OCI-LY3 (cell line): Measurements from ENCODE around the gene RFX2.
"Not testable (repeated sequence)": the region's sequence is repeated elsewhere in the genome, so short reads cannot be mapped to it uniquely, and the experiment has no call there.

ENCODE experiments used
- H2AFZ ChIP-seq: fragments of 200-600, 300-600 bp; shearing (Covaris generic); 2 replicates; pipeline ENCODE4 v1.6.0; 2014; ENCODE audit warnings: antibody characterized with exemption, low read depth, low read length
- H3K27ac ChIP-seq: fragments of 200-600, 300-600 bp; sonication (generic); 2 replicates; pipeline ENCODE4 v1.5.1; 2014; ENCODE audit warnings: mild to moderate bottlenecking, low read length, moderate library complexity, mixed read lengths
- H3K27me3 ChIP-seq: fragments of 200-600, 300-600 bp; sonication (generic); 2 replicates; pipeline ENCODE4 v1.6.1; 2014; ENCODE audit warnings: low read depth, low read length, mixed read lengths
- H3K36me3 ChIP-seq: fragments of 200-600, 300-600 bp; sonication (generic); replicated peaks from 2 replicates; pipeline ENCODE3; 2014; ENCODE audit warnings: low read depth, low read length, mixed read lengths
- H3K4me1 ChIP-seq: fragments of 300-600, 200-600 bp; sonication (generic); 2 replicates; pipeline ENCODE4 v1.6.1; 2014; ENCODE audit warnings: low read length, mixed read lengths
- H3K4me2 ChIP-seq: fragments of 200-600, 300-600 bp; sonication (generic); 2 replicates; pipeline ENCODE4 v1.6.1; 2014; ENCODE audit warnings: low read length, mixed read lengths
- H3K4me3 ChIP-seq: fragments of 300-600, 200-600 bp; sonication (generic); 2 replicates; pipeline ENCODE4 v1.5.1; 2014; ENCODE audit warnings: antibody characterized with exemption, mild to moderate bottlenecking, low read length, moderate library complexity
- H3K79me2 ChIP-seq: fragments of 300-600, 200-600 bp; shearing (Covaris generic); 2 replicates; pipeline ENCODE4 v1.6.1; 2014; ENCODE audit warnings: mild to moderate bottlenecking, low read length, mixed read lengths
- H3K9ac ChIP-seq: fragments of 300-600, 200-600 bp; shearing (Covaris generic); 2 replicates; pipeline ENCODE4 v1.6.0; 2014; ENCODE audit warnings: mild to moderate bottlenecking, low read length, moderate library complexity
- H3K9me3 ChIP-seq: fragments of 200-600, 300-600 bp; shearing (Covaris generic); 2 replicates; pipeline ENCODE4 v1.6.1; 2014; ENCODE audit warnings: low read length, mixed read lengths; ENCODE audit not compliant: insufficient read depth
- H4K20me1 ChIP-seq: fragments of 200-600, 300-600 bp; sonication (generic); 2 replicates; pipeline ENCODE4 v1.6.1; 2016; ENCODE audit warnings: low read length, mixed read lengths; ENCODE audit not compliant: insufficient read depth
- EZH2phosphoT487 ChIP-seq: fragments of 200-600 bp; shearing (Covaris generic); IDR thresholded peaks from 2 replicates; pipeline ENCODE4 v1.6.1; 2018; ENCODE audit warnings: antibody characterized with exemption, mixed run types, low read depth
- TF ChIP-seq, protein P1 (sequence below): fragments of 200-600, 300-600 bp; sonication (generic); IDR thresholded peaks from 2 replicates; pipeline ENCODE4 v1.5.1; 2014; ENCODE audit warnings: antibody characterized with exemption, low read length, low read depth

RFX2 gene

DNA sequence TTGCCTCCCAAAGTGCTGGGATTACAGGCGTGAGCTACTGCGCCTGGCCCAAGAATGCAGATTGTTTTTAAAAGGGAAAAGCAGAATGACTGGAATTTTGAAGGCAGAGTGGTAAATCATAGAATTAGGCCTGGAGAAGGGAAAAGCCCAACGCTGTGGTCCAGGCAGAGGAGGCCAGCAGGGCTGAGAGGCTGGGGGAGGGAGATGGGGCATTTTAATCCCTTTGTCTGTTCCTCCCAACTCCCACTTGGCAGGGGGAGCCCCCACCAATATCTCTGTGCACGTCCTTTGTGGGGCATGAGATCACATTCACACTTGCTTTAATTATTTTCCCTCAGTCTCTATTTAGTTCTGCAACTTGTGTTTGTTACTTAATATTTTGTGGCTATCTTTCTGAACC lies 77.9 kb downstream of the RFX2 start:
- no peaks in the 10 kb centered on the region for H3K79me2 ChIP-seq
- no peak overlapping the region for H3K4me2 ChIP-seq
- H4K20me1 ChIP-seq: no peaks in the 10 kb centered on the region
- H3K9me3 ChIP-seq: no peaks in the 10 kb centered on the region
- no peak overlapping the region for H2AFZ ChIP-seq
- TF ChIP-seq EZH2phosphoT487: no peak
- no peak overlapping the region for H3K4me3 ChIP-seq
- H3K27me3 ChIP-seq: no peaks in the 10 kb centered on the region
- H3K36me3 ChIP-seq: peaks cover 2% of the 10 kb centered on the region
- H3K27ac ChIP-seq: no peak overlapping the region
- H3K9ac ChIP-seq: no peak overlapping the region
- peaks cover 10% of the 10 kb centered on the region for H3K4me1 ChIP-seq

- H3K27ac ChIP-seq: no peak overlapping the region
- no peaks in the 10 kb centered on the region for H4K20me1 ChIP-seq
- H3K36me3 ChIP-seq: no peaks in the 10 kb centered on the region
- H3K4me3 ChIP-seq: no peak overlapping the region
- H3K4me2 ChIP-seq: no peak overlapping the region
- TF ChIP-seq EZH2phosphoT487: no peak
- TF ChIP-seq, protein P1, sequence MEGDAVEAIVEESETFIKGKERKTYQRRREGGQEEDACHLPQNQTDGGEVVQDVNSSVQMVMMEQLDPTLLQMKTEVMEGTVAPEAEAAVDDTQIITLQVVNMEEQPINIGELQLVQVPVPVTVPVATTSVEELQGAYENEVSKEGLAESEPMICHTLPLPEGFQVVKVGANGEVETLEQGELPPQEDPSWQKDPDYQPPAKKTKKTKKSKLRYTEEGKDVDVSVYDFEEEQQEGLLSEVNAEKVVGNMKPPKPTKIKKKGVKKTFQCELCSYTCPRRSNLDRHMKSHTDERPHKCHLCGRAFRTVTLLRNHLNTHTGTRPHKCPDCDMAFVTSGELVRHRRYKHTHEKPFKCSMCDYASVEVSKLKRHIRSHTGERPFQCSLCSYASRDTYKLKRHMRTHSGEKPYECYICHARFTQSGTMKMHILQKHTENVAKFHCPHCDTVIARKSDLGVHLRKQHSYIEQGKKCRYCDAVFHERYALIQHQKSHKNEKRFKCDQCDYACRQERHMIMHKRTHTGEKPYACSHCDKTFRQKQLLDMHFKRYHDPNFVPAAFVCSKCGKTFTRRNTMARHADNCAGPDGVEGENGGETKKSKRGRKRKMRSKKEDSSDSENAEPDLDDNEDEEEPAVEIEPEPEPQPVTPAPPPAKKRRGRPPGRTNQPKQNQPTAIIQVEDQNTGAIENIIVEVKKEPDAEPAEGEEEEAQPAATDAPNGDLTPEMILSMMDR: no peak
- no peaks in the 10 kb centered on the region for H3K27me3 ChIP-seq
- no peaks in the 10 kb centered on the region for H3K9me3 ChIP-seq
- H3K79me2 ChIP-seq: no peaks in the 10 kb centered on the region
- H3K9ac ChIP-seq: no peak overlapping the region
- no peak overlapping the region for H2AFZ ChIP-seq
- H3K4me1 ChIP-seq: no peaks in the 10 kb centered on the region; the same call in 1 of the 2 replicates
These were observed 80.1 kb downstream of the RFX2 start for GRCh38 chr19:6030214-6030507.

DNA sequence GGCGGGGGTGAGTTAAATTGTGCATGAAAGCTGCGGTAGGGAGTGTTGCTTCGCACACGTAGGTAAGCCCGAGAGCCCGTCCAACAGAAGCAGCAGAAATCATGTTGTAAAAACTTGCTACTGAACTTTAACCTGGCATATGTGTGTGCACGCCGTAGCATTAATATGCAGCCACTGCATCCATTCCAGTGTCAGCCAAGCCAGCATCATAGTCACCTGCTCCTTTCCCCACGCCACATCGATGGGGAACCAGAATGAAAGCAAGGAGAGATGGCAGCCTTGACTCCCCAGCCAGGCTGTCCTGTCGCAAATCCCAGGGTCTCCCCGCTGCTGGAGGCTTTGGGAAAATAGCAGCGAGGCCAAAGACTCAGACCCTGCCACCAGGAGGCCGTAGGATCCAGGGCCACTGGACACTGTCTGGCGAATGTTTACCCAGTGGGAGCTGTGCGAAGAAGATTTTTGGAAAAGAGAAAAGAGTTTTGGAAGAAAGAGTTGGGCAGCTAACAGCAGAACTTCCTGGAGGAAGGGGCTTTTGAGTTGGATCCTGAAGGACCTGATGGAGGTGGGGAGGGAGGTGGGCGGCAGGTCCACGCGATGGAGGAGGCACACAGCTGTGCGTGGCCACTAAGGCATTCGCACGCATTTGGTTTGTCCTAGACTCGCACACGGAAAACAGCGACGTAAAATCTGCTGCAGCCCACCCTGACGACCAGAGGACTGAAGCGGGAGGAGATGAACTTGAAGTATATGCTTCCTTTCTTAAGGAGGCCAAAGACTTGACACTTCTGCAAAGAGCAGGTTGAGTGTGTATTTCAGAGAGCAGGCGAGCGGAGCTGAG lies 83.7 kb downstream of the RFX2 start:
- TF ChIP-seq EZH2phosphoT487: no peak
- TF ChIP-seq, protein P1: no peak
- H3K27me3 ChIP-seq: no peaks in the 10 kb centered on the region
- H2AFZ ChIP-seq: no peak overlapping the region
- H3K9ac ChIP-seq: no peak overlapping the region
- H3K27ac ChIP-seq: no peak overlapping the region
- no peaks in the 10 kb centered on the region for H3K9me3 ChIP-seq
- no peak overlapping the region for H3K4me2 ChIP-seq
- H3K79me2 ChIP-seq: no peaks in the 10 kb centered on the region
- H3K36me3 ChIP-seq: no peaks in the 10 kb centered on the region
- no peak overlapping the region for H3K4me3 ChIP-seq
- H3K4me1 ChIP-seq: peaks cover 6% of the 10 kb centered on the region
- H4K20me1 ChIP-seq: no peaks in the 10 kb centered on the region

GRCh38 chr19:6024756-6025155 lies 85.5 kb downstream of the RFX2 start:
- not testable (repeated sequence) for H3K79me2 ChIP-seq, H3K4me2 ChIP-seq, H2AFZ ChIP-seq, H3K4me1 ChIP-seq, H3K36me3 ChIP-seq, H3K27ac ChIP-seq, H3K9ac ChIP-seq, H4K20me1 ChIP-seq, H3K27me3 ChIP-seq, H3K9me3 ChIP-seq, H3K4me3 ChIP-seq

DNA sequence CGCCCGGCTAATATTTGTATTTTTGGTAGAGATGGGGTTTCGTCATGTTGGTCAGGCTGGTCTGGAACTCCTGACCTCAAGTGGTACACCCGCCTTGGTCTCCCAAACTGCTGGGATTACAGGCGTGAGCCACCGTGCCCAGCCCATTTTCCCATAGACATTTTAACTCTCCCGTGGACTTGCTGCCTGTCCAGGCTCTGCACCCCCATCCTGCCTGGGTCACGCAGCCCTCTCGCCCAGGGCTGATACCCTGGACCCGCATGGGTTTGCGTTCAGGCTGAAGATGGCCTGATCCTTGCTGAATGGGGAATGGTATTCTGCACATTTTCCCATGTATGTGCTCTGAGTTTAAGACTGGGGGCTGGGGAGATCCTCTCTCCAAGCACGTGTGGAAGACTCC lies 86.4 kb downstream of the RFX2 start:
- Histone ChIP-seq H3K9ac (no peak overlapping the region), H3K4me1 (peaks cover 6% of the 10 kb centered on the region; the same call in 1 of the 2 replicates), H3K4me3 (no peak overlapping the region), H3K4me2 (no peak overlapping the region), H3K36me3 (no peaks in the 10 kb centered on the region), H3K9me3 (no peaks in the 10 kb centered on the region), H3K79me2 (no peaks in the 10 kb centered on the region), H3K27me3 (no peaks in the 10 kb centered on the region), H4K20me1 (no peaks in the 10 kb centered on the region), H2AFZ (no peak overlapping the region), H3K27ac (no peak overlapping the region)
- TF ChIP-seq, protein P1: no peak
- TF ChIP-seq EZH2phosphoT487: no peak
